PC-3 (cell line): ENCODE data around the gene MPPED2.

Experiments used
- EZH2 ChIP-seq: fragments of 300-600 bp; sonication (generic); IDR thresholded peaks from one replicate; pipeline ENCODE4 v1.6.1; 2017; ENCODE audit warnings: antibody characterized with exemption, mild to moderate bottlenecking, low read length; ENCODE audit not compliant: unreplicated experiment
- EZH2phosphoT487 ChIP-seq: fragments of 300-600 bp; sonication (generic); IDR thresholded peaks from 2 replicates; pipeline ENCODE4 v1.6.1; 2018; ENCODE audit warnings: mild to moderate bottlenecking, antibody characterized with exemption, low read length, borderline replicate concordance
- TF ChIP-seq, protein P1 (sequence below): fragments of 300-600 bp; sonication (generic); conservative IDR thresholded peaks from 2 replicates; pipeline ENCODE4 v1.5.1; 2017; ENCODE audit warnings: antibody characterized with exemption, low read depth, mild to moderate bottlenecking, low read length

DNA sequence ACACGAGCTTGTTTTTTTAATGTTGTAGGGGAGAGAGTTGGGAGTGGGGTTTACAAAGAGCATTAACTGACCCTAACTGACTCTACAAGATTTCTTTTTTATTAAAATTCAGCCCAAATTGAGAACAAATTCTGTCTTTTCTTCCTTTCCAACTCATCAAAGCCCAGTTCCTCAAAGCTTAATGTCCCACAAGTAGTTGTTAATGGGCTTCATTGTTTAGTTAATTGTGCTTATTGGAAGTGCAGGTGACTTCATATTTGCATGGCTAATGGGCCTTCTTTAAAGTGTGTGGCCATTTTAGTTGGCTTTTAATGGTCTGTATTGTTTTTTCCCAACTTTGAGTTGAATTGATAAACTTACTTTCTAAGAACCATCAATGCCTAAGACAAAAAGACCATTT lies 39.8 kb downstream of the MPPED2 start:
- TF ChIP-seq, protein P1, sequence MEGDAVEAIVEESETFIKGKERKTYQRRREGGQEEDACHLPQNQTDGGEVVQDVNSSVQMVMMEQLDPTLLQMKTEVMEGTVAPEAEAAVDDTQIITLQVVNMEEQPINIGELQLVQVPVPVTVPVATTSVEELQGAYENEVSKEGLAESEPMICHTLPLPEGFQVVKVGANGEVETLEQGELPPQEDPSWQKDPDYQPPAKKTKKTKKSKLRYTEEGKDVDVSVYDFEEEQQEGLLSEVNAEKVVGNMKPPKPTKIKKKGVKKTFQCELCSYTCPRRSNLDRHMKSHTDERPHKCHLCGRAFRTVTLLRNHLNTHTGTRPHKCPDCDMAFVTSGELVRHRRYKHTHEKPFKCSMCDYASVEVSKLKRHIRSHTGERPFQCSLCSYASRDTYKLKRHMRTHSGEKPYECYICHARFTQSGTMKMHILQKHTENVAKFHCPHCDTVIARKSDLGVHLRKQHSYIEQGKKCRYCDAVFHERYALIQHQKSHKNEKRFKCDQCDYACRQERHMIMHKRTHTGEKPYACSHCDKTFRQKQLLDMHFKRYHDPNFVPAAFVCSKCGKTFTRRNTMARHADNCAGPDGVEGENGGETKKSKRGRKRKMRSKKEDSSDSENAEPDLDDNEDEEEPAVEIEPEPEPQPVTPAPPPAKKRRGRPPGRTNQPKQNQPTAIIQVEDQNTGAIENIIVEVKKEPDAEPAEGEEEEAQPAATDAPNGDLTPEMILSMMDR: no peak
- no peak for TF ChIP-seq EZH2phosphoT487
- no peak for TF ChIP-seq EZH2
